Epithelial cell of esophagus (primary cell): ENCODE measurements around the gene KISS1.

ENCODE experiments used
- DNase-seq: peaks from one replicate; pipeline ENCODE4 v3.0.0; 2010; ENCODE audit warnings: low read depth
- H3K4me3 ChIP-seq: 2 replicates; pipeline ENCODE4 v1.5.1; 2011; ENCODE audit warnings: mild to moderate bottlenecking, low read length, control low read depth
- CTCF ChIP-seq: IDR thresholded peaks from 2 replicates; pipeline ENCODE4 v1.5.1; 2011; ENCODE audit warnings: low read depth, mild to moderate bottlenecking, low read length, control low read depth, inconsistent platforms; ENCODE audit not compliant: insufficient read depth; ENCODE audit errors: missing control alignments

The KISS1 gene

GRCh38 chr1:204207136-204207616 lies 10.9 kb upstream of the KISS1 start:
- DNase-seq = peak; percentile 55
- TF ChIP-seq CTCF = peak; percentile 91
- no peak overlapping the region for H3K4me3 ChIP-seq

- no peak for DNase-seq
- H3K4me3 ChIP-seq = no peak overlapping the region
- TF ChIP-seq CTCF = peak; percentile 17
Measured at GRCh38 chr1:204206121-204206520, 9.8 kb upstream of the KISS1 start.

GRCh38 chr1:204205486-204205885 lies 9.2 kb upstream of the KISS1 start:
- DNase-seq = no peak
- TF ChIP-seq CTCF = no peak
- no peak overlapping the region for H3K4me3 ChIP-seq

GRCh38 chr1:204204944-204205343 lies 8.7 kb upstream of the KISS1 start:
- no peak for TF ChIP-seq CTCF
- no peak for DNase-seq
- no peak overlapping the region for H3K4me3 ChIP-seq

GRCh38 chr1:204203206-204203767 lies 7.0 kb upstream of the KISS1 start:
- TF ChIP-seq CTCF = no peak
- no peak for DNase-seq
- no peak overlapping the region for H3K4me3 ChIP-seq

- DNase-seq = no peak
- no peak overlapping the region for H3K4me3 ChIP-seq
- TF ChIP-seq CTCF = no peak
Measured at GRCh38 chr1:204202481-204202880, 6.2 kb upstream of the KISS1 start.

- no peak for DNase-seq
- no peak for TF ChIP-seq CTCF
- H3K4me3 ChIP-seq = no peak overlapping the region
Measured at GRCh38 chr1:204201348-204202040, 5.2 kb upstream of the KISS1 start.
